GM12878 (cell line): ENCODE measurements around the gene FGFR4. TPM values are rescaled to one million over a fixed set of nuclear protein-coding genes. Genes with fewer than 3 reads are reported as not detected.

ENCODE experiments used
- ATAC-seq: fragments of 200-7000 bp; cut with Tn5 transposase; 3 replicates; pipeline ENCODE4 v1.9.1; 2020; ENCODE audit warnings: mild to moderate bottlenecking, moderate library complexity
- BruUV-seq: library from RNA; stranded (reverse); fragments of 400-500 nt; replicated peaks from 2 replicates; lab custom pipeline; 2021; lab: Mats Ljungman, UMichigan
- CTCF ChIA-PET: fragments of 300-600 bp; sonication (Branson Sonifier 250); formaldehyde crosslinking; extraction: SDS; loops from one replicate; lab custom pipeline; 2021; ENCODE audit warnings: inconsistent platforms; lab: Yijun Ruan, JAX
- POLR2A ChIA-PET: fragments of 350-600 bp; formaldehyde crosslinking; extraction: SDS; loops from one replicate; lab custom pipeline; 2021; ENCODE audit warnings: inconsistent platforms; lab: Charles Lee
- RAD21 ChIA-PET: fragments of 300-600 bp; sonication (Branson Sonifier 250); formaldehyde crosslinking; loops from one replicate; lab custom pipeline; 2023; ENCODE audit warnings: antibody characterized with exemption; ENCODE audit not compliant: unreplicated experiment; lab: Charles Lee
- SMC1A ChIA-PET: fragments of 300-600 bp; sonication (Branson Sonifier 250); formaldehyde crosslinking; loops from one replicate; lab custom pipeline; 2023; ENCODE audit not compliant: unreplicated experiment, uncharacterized antibody; lab: Charles Lee
- DNase-seq: peaks from one replicate; pipeline ENCODE4 v3.0.0-alpha.2; 2011; ENCODE audit warnings: low read depth, low spot score
- FAIRE-seq: peaks from 3 replicates; lab custom pipeline; 2011; peaks lifted over from hg19 to GRCh38; lab: Jason Lieb, UNC
- H2AFZ ChIP-seq: 2 replicates; pipeline ENCODE4 v1.6.0; 2011; ENCODE audit warnings: low read depth, low read length, control low read depth; ENCODE audit not compliant: control insufficient read depth
- H3K27ac ChIP-seq: 2 replicates; pipeline ENCODE4 v1.5.1; 2011; ENCODE audit warnings: control low read depth; ENCODE audit not compliant: control insufficient read depth, insufficient read depth
- H3K27me3 ChIP-seq, 2 experiments: replicated peaks in 1 of 2; 2 replicates each; pipeline versions ENCODE4 v1.6.0 to v1.6.1; 2011; ENCODE audit warnings: low read length in 1 of 2; ENCODE audit not compliant: control insufficient read depth in 2 of 2, insufficient read depth in 2 of 2
- H3K36me3 ChIP-seq, 2 experiments: 2 replicates each; pipeline ENCODE4 v1.5.1; 2011; ENCODE audit warnings: low read length in 1 of 2; ENCODE audit not compliant: control insufficient read depth in 2 of 2, insufficient read depth in 2 of 2
- H3K4me1 ChIP-seq: 2 replicates; pipeline ENCODE4 v1.6.1; 2011; ENCODE audit warnings: mild to moderate bottlenecking, low read length, moderate library complexity, mixed read lengths; ENCODE audit not compliant: control insufficient read depth, insufficient read depth
- H3K4me2 ChIP-seq: 2 replicates; pipeline ENCODE4 v1.6.0; 2011; ENCODE audit warnings: control low read depth; ENCODE audit not compliant: control insufficient read depth, insufficient read depth
- H3K4me3 ChIP-seq: fragments of 200-600 bp; sonication (generic); 2 replicates; pipeline ENCODE4 v1.5.1; 2016
- H3K79me2 ChIP-seq: 2 replicates; pipeline ENCODE4 v1.6.0; 2011; ENCODE audit warnings: low read length; ENCODE audit not compliant: control insufficient read depth, insufficient read depth
- H3K9ac ChIP-seq: 2 replicates; pipeline ENCODE4 v1.8.0; 2011; ENCODE audit warnings: low read length, control low read depth, mixed read lengths; ENCODE audit not compliant: control insufficient read depth, insufficient read depth
- H3K9me3 ChIP-seq: replicated peaks from 3 replicates; pipeline ENCODE4 v1.5.1; 2011; ENCODE audit warnings: mild to moderate bottlenecking, low read length; ENCODE audit not compliant: control insufficient read depth, insufficient read depth
- H4K20me1 ChIP-seq: 2 replicates; pipeline ENCODE4 v1.6.0; 2011; ENCODE audit not compliant: control insufficient read depth, insufficient read depth
- CUX1 ChIP-seq: IDR thresholded peaks from 2 replicates; pipeline ENCODE4 v1.6.1; 2012; ENCODE audit warnings: improper control_type of control experiment, low read depth, low read length; ENCODE audit not compliant: insufficient replicate concordance
- HDAC6 ChIP-seq: fragments of 200-600 bp; sonication (generic); IDR thresholded peaks from one replicate; pipeline ENCODE4 v1.8.0; 2017; ENCODE audit warnings: antibody characterized with exemption; ENCODE audit not compliant: unreplicated experiment
- KAT2A ChIP-seq: conservative IDR thresholded peaks from 2 replicates; pipeline ENCODE4 v1.6.1; 2011; ENCODE audit warnings: low read depth, low read length; ENCODE audit not compliant: control insufficient read depth
- NFYB ChIP-seq: IDR thresholded peaks from 2 replicates; pipeline ENCODE4 v1.6.1; 2011; ENCODE audit warnings: low read depth, mild to moderate bottlenecking, low read length, improper control_type of control experiment, moderate library complexity; ENCODE audit not compliant: insufficient read depth
- NR2C1 ChIP-seq: fragments of 450-650 bp; IDR thresholded peaks from 2 replicates; pipeline ENCODE4 v1.6.1; 2017; ENCODE audit warnings: antibody characterized with exemption, mild to moderate bottlenecking, moderate library complexity
- NRF1 ChIP-seq: conservative IDR thresholded peaks from 2 replicates; pipeline ENCODE4 v1.6.1; 2011; ENCODE audit warnings: mild to moderate bottlenecking, low read depth, low read length, improper control_type of control experiment
- PAX5 ChIP-seq: IDR thresholded peaks from 2 replicates; pipeline ENCODE4 v1.6.1; 2011; ENCODE audit warnings: low read depth, low read length, borderline replicate concordance
- RFX5 ChIP-seq: IDR thresholded peaks from 2 replicates; pipeline ENCODE4 v1.6.1; 2011; ENCODE audit warnings: low read depth, low read length, improper control_type of control experiment
- RUNX3 ChIP-seq: IDR thresholded peaks from 2 replicates; pipeline ENCODE4 v1.6.1; 2012; ENCODE audit warnings: low read length, inconsistent platforms
- SIX5 ChIP-seq: IDR thresholded peaks from 2 replicates; pipeline ENCODE4 v1.6.1; 2011; ENCODE audit warnings: mild to moderate bottlenecking, low read depth, low read length, moderate library complexity; ENCODE audit not compliant: severe bottlenecking
- SREBF1 ChIP-seq: IDR thresholded peaks from 2 replicates; pipeline ENCODE4 v1.6.1; 2012; ENCODE audit warnings: mild to moderate bottlenecking, low read length
- USF2 ChIP-seq: IDR thresholded peaks from 2 replicates; pipeline ENCODE4 v1.6.1; 2011; ENCODE audit warnings: low read depth, low read length, improper control_type of control experiment, borderline replicate concordance
- WRNIP1 ChIP-seq: IDR thresholded peaks from 2 replicates; pipeline ENCODE4 v1.6.1; 2011; ENCODE audit warnings: low read depth, low read length, improper control_type of control experiment, borderline replicate concordance
- ZBTB33 ChIP-seq: fragments of 450-650 bp; IDR thresholded peaks from 2 replicates; pipeline ENCODE4 v1.6.1; 2017; ENCODE audit warnings: mild to moderate bottlenecking
- ZSCAN29 ChIP-seq: fragments of 450-650 bp; IDR thresholded peaks from 2 replicates; pipeline ENCODE4 v1.6.1; 2017; ENCODE audit warnings: mild to moderate bottlenecking, moderate library complexity
- ZZZ3 ChIP-seq: IDR thresholded peaks from 2 replicates; pipeline ENCODE4 v1.6.1; 2011; ENCODE audit warnings: low read depth; ENCODE audit not compliant: control insufficient read depth, insufficient read length
- WGBS: methylation state at CpG from one replicate; pipeline ENCODE4 v1.1.6; 2016; ENCODE audit warnings: low lambda C conversion rate; ENCODE audit not compliant: insufficient replicate concordance, insufficient coverage; ENCODE audit errors: missing lambda C conversion rate; 5-methylcytosine and 5-hydroxymethylcytosine counted together
- in situ Hi-C: fragments of 300-500 bp; cut with MboI; formaldehyde crosslinking; loops from 9 replicates; pipeline ENCODE4 v1.14.3; 2018; ENCODE audit warnings: mixed read lengths
- intact Hi-C: fragments of 100-400 bp; cut with micrococcal nuclease; formaldehyde crosslinking; loops from one replicate; pipeline ENCODE4 v1.14.2; 2022; ENCODE audit not compliant: unreplicated experiment
- polyA plus RNA-seq, 11 experiments: library from polyadenylated mRNA; depleted of rRNA in 4 of 11; unstranded in 6 of 11; stranded (reverse) in 5 of 11; fragments of >200 nt; fragmentation: Nextera tagmentation in 4 of 11; fragmentation: Illumina TruSeq in 1 of 11; extraction: Ambion mirVana in 4 of 11; extraction: Trizol in 1 of 11; gene quantifications; 1 replicate in 1 of 11; 2 replicates in 10 of 11; pipeline versions ENCODE4 v1.2.1 to v1.2.3, GENCODE V29; 2011 to 2016; ENCODE audit warnings: inconsistent platforms in 2 of 11, missing spikeins in 2 of 11, low read depth in 1 of 11
- total RNA-seq, 4 experiments: library from RNA; depleted of rRNA in 3 of 4; stranded (reverse); fragments of >200 nt in 3 of 4; fragmentation: Illumina TruSeq in 1 of 4; extraction: Trizol in 1 of 4; gene quantifications; 2 replicates each; pipeline versions ENCODE4 v1.2.1 to v1.2.3, GENCODE V29; 2013 to 2021

FGFR4 gene
- total and polyA plus RNA-seq, 10 of the 15 experiments (the other 5 are each of a cell fraction or from before 2014, with no cell fraction given), result 0.17 to 0.77 (median 0.28) TPM; not detected in 5

- H3K9ac ChIP-seq, result no peak overlapping the region
- TF ChIP-seq NRF1, result no peak
- TF ChIP-seq RFX5, result no peak
- no peak for TF ChIP-seq ZZZ3
- TF ChIP-seq HDAC6, result no peak
- TF ChIP-seq CUX1, result no peak
- no peak for TF ChIP-seq KAT2A
- TF ChIP-seq NFYB, result no peak
- TF ChIP-seq SIX5, result no peak
- no peak for TF ChIP-seq NR2C1
- TF ChIP-seq WRNIP1, result no peak
- TF ChIP-seq USF2, result no peak
- no peak for TF ChIP-seq PAX5
- no peak for TF ChIP-seq RUNX3
- no peak for TF ChIP-seq SREBF1
- TF ChIP-seq ZSCAN29, result no peak
- TF ChIP-seq ZBTB33, result no peak
Measured at GRCh38 chr5:177079606-177080005, 7.1 kb upstream of the FGFR4 start.

More at GRCh38 chr5:177079606-177080005, 7.1 kb upstream of the FGFR4 start:
- DNase-seq (no peak), ATAC-seq (no peak; the same call in 2 of the 3 replicates), FAIRE-seq (no peak)
- POLR2A ChIA-PET, result interaction anchor here (0.6 kb wide), 2 partner anchors 33 to 225 kb away, joined by 3 to 4 read pairs; no protein-coding TSS in a partner anchor
- no peak overlapping the region for H2AFZ ChIP-seq
- H3K36me3 ChIP-seq, result no peaks in the 10 kb centered on the region
- H3K4me2 ChIP-seq, result no peak overlapping the region
- no peaks in the 10 kb centered on the region for H3K4me1 ChIP-seq
- H3K27ac ChIP-seq, result no peak overlapping the region
- no peaks in the 10 kb centered on the region for H3K27me3 ChIP-seq
- in situ Hi-C loops (no loop called here), intact Hi-C loops (no loop called here)
- RAD21 ChIA-PET, result no interaction called here
- no peak overlapping the region for H3K4me3 ChIP-seq
- no peaks in the 10 kb centered on the region for H3K79me2 ChIP-seq
- no TSS peak for BruUV-seq
- CTCF ChIA-PET, result interaction anchor here (1.0 kb wide), 2 partner anchors 34 kb away, joined by 3 read pairs; no protein-coding TSS in a partner anchor
- no peaks in the 10 kb centered on the region for H4K20me1 ChIP-seq
- SMC1A ChIA-PET, result interaction anchor here (1.1 kb wide), 1 partner anchor 419 kb away, joined by 3 read pairs; no protein-coding TSS in a partner anchor
- WGBS, result 64% methylated on average over 9 of the region's 9 CpGs
- H3K9me3 ChIP-seq, result no peaks in the 10 kb centered on the region
